ENCODE measurements around the gene TRABD. TPM values are rescaled to one million over a fixed set of nuclear protein-coding genes. Genes with fewer than 3 reads are reported as not detected.
A peak's percentile ranks its signal among the peaks of the same experiment; 100 is the strongest.

The TRABD gene
- polyA plus RNA-seq, 1 donor (not counting 4 experiments of a cell fraction or from before 2014, with no cell fraction given): 22.7 TPM

DNA sequence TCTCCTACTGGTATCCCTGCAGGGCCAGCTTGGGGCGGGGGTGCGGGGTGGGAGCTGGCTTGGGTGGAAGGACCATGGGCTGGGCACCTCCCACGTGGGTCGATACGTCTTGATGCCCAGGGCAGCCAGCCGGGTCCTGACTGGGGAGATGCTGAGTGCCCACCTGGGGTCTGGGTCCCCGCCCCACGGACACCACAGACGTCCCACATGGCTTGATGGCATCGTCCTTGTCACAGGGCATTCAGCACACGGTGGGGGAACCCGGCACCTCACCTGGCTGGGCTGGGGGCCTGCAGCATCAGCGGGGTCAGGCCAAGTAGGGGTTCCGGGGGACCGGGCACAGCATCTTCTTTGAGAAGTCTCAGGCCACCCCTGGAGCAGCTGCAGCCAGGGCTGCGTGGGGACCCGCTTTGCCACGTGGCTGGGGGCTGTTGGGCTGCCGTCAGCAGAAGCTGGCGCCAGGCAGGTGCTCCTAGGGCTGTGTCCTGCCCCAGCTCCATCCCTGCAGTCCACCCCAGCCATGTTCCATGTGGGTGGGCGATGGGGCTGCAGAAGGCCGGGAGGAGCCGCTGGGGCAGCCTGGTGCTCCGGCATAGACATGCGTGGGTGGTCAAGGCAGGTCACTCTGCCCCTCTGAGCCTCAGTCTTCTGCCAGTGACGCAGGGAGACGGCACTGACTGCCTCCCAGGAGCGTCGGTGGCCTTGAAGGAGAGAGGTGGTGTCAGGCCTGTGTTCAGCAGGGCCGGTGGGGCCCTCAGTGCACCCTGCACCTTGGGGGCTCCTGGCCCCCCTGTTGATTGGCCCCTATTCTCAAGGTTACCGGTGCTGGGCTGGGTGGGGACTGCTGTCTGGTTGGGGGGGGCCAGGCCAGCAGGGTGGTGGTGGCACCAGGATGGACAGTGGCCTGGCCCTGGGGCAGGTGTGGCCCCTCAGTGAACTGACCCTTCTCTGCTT, 23.5 kb downstream of the TRABD start:
- peaks cover 28% of the 10 kb centered on the region for H3K79me2 ChIP-seq (ENCODE audit: control insufficient read depth, insufficient read depth, low read length)
- H3K9ac ChIP-seq (ENCODE audit: control insufficient read depth, extremely low read depth, insufficient read depth, low read length): no peak overlapping the region
- H3K4me2 ChIP-seq (ENCODE audit: control insufficient read depth, extremely low read depth, insufficient read depth, low read depth, low read length): no peak overlapping the region
- no peak overlapping the region for H2AFZ ChIP-seq (ENCODE audit: control insufficient read depth, low read length)
- no peak for FAIRE-seq
- dilution Hi-C loops (cut with MboI; ENCODE audit: extremely low pct_ligation_motif_present, low sequenced_read_pairs): no loop called here
- H3K27me3 ChIP-seq (ENCODE audit: control insufficient read depth, extremely low read depth, insufficient read depth, low read length): no peaks in the 10 kb centered on the region
- H3K9me3 ChIP-seq (ENCODE audit: control insufficient read depth, low read depth, low read length): no peaks in the 10 kb centered on the region
- H3K9me1 ChIP-seq (ENCODE audit: control insufficient read depth, extremely low read depth, insufficient read depth, low read length): peaks cover 2% of the 10 kb centered on the region
- no peak for DNase-seq (ENCODE audit: low read depth, low spot score)
- H4K20me1 ChIP-seq (ENCODE audit: control insufficient read depth, extremely low read depth, insufficient read depth, low read length): peaks cover 10% of the 10 kb centered on the region
- H3K36me3 ChIP-seq (ENCODE audit: control insufficient read depth in 2 of 2, extremely low read depth in 1 of 2, insufficient read depth in 2 of 2, low read length in 2 of 2): peaks cover 23 to 34% of the 10 kb centered on the region in 2 experiments
- TF ChIP-seq, protein P1, sequence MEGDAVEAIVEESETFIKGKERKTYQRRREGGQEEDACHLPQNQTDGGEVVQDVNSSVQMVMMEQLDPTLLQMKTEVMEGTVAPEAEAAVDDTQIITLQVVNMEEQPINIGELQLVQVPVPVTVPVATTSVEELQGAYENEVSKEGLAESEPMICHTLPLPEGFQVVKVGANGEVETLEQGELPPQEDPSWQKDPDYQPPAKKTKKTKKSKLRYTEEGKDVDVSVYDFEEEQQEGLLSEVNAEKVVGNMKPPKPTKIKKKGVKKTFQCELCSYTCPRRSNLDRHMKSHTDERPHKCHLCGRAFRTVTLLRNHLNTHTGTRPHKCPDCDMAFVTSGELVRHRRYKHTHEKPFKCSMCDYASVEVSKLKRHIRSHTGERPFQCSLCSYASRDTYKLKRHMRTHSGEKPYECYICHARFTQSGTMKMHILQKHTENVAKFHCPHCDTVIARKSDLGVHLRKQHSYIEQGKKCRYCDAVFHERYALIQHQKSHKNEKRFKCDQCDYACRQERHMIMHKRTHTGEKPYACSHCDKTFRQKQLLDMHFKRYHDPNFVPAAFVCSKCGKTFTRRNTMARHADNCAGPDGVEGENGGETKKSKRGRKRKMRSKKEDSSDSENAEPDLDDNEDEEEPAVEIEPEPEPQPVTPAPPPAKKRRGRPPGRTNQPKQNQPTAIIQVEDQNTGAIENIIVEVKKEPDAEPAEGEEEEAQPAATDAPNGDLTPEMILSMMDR (optimal IDR thresholded peaks at IDR 0.05 in 1 of 3, IDR thresholded peaks at IDR 0.05 in 1 of 3, conservative IDR thresholded peaks at IDR 0.05 in 1 of 3; ENCODE audit: extremely low read depth in 1 of 3, insufficient read depth in 2 of 3, low read length in 3 of 3): no peak
- no peak for TF ChIP-seq EZH2 (IDR thresholded peaks at IDR 0.05; ENCODE audit: low read length)
- no peak overlapping the region for H3K4me3 ChIP-seq (ENCODE audit: control insufficient read depth in 2 of 3, extremely low read depth in 1 of 3, insufficient read depth in 2 of 3, low read depth in 1 of 3, low read length in 3 of 3)
- no peak overlapping the region for H3K27ac ChIP-seq (ENCODE audit: control insufficient read depth, insufficient read depth, low read length)
- peaks cover 6% of the 10 kb centered on the region for H3K4me1 ChIP-seq (ENCODE audit: control insufficient read depth, extremely low read depth, insufficient read depth, low read length)

DNA sequence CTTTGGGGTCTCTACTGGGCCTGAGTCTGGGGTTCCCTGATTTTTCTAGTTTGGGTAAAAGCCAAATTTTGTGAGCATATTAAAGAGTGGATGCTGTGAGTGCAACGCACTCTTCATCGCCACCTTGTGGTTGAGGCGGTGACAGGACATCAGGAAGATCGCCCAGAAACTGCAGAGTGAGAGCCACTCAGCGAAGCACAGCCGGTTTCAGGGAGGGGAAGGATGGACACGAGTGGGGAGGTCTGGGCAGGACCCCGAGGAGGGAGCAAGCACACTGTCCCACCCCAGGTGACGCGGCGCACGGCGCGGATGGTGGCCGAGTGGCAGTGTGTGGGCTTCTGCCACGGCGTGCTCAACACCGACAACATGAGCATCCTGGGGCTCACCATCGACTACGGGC, 24.2 kb downstream of the TRABD start:
- Histone ChIP-seq H3K9ac (ENCODE audit: control insufficient read depth, extremely low read depth, insufficient read depth, low read length) (no peak overlapping the region), H3K4me1 (ENCODE audit: control insufficient read depth, extremely low read depth, insufficient read depth, low read length) (peaks cover 6% of the 10 kb centered on the region), H3K36me3 (ENCODE audit: control insufficient read depth in 2 of 2, extremely low read depth in 1 of 2, insufficient read depth in 2 of 2, low read length in 2 of 2) (peaks cover 25 to 36% of the 10 kb centered on the region in 2 experiments), H4K20me1 (ENCODE audit: control insufficient read depth, extremely low read depth, insufficient read depth, low read length) (peaks cover 10% of the 10 kb centered on the region), H3K27me3 (ENCODE audit: control insufficient read depth, extremely low read depth, insufficient read depth, low read length) (no peaks in the 10 kb centered on the region), H3K79me2 (ENCODE audit: control insufficient read depth, insufficient read depth, low read length) (peaks cover 29% of the 10 kb centered on the region), H3K9me1 (ENCODE audit: control insufficient read depth, extremely low read depth, insufficient read depth, low read length) (peaks cover 2% of the 10 kb centered on the region), H3K4me3 (ENCODE audit: control insufficient read depth in 2 of 3, extremely low read depth in 1 of 3, insufficient read depth in 2 of 3, low read depth in 1 of 3, low read length in 3 of 3) (no peak overlapping the region), H3K9me3 (ENCODE audit: control insufficient read depth, low read depth, low read length) (no peaks in the 10 kb centered on the region), H3K4me2 (ENCODE audit: control insufficient read depth, extremely low read depth, insufficient read depth, low read depth, low read length) (no peak overlapping the region), H3K27ac (ENCODE audit: control insufficient read depth, insufficient read depth, low read length) (no peak overlapping the region), H2AFZ (ENCODE audit: control insufficient read depth, low read length) (no peak overlapping the region)
- dilution Hi-C loops (cut with MboI; ENCODE audit: extremely low pct_ligation_motif_present, low sequenced_read_pairs): no loop called here
- FAIRE-seq: peak; percentile 75
- DNase-seq (ENCODE audit: low read depth, low spot score): no peak
- TF ChIP-seq, protein P1 (optimal IDR thresholded peaks at IDR 0.05 in 1 of 3, IDR thresholded peaks at IDR 0.05 in 1 of 3, conservative IDR thresholded peaks at IDR 0.05 in 1 of 3; ENCODE audit: extremely low read depth in 1 of 3, insufficient read depth in 2 of 3, low read length in 3 of 3): peak; percentile 84 to 89 (median 86)
- TF ChIP-seq EZH2 (IDR thresholded peaks at IDR 0.05; ENCODE audit: low read length): no peak

Data from keratinocyte (primary cell).